Esophagus muscularis mucosa (tissue), 4 donors: ENCODE measurements around the gene SNRPF. TPM values are rescaled to one million over a fixed set of nuclear protein-coding genes. Genes with fewer than 3 reads are reported as not detected.

Experiments used
- DNase-seq: peaks from one replicate; pipeline ENCODE4 v3.0.0-alpha.2; 2017; ENCODE audit errors: extremely low spot score
- H3K27ac ChIP-seq, 4 donors: fragments of 200-600 bp; sonication (generic); replicated peaks in 1 of 4; 1 replicate in 3 of 4; 2 replicates in 1 of 4; pipeline ENCODE4 v1.5.1; 2016 to 2019; ENCODE audit warnings: mild to moderate bottlenecking in 1 of 4
- H3K27me3 ChIP-seq, 4 donors: fragments of 200-600 bp; sonication (generic); one replicate each; pipeline versions ENCODE4 v1.5.1 to v1.6.0; 2016 to 2019
- H3K36me3 ChIP-seq, 4 donors: fragments of 200-600 bp; sonication (generic); one replicate each; pipeline ENCODE4 v1.5.1; 2016 to 2019
- H3K4me1 ChIP-seq, 4 donors: fragments of 200-600 bp; sonication (generic); one replicate each; pipeline ENCODE4 v1.5.1; 2016 to 2019
- H3K4me3 ChIP-seq, 4 donors: fragments of 200-600 bp; sonication (generic); 1 replicate in 2 of 4; 2 replicates in 2 of 4; pipeline ENCODE4 v1.5.1; 2016 to 2019; ENCODE audit warnings: mild to moderate bottlenecking in 4 of 4, moderate library complexity in 1 of 4
- H3K9me3 ChIP-seq, 4 donors: fragments of 200-600 bp; sonication (generic); 1 replicate in 3 of 4; 2 replicates in 1 of 4; pipeline ENCODE4 v1.5.1; 2016 to 2019
- EP300 ChIP-seq: sonication (generic); formaldehyde crosslinking; IDR thresholded peaks from one replicate; pipeline ENCODE4 v1.6.1; 2017; ENCODE audit warnings: antibody characterized with exemption
- POLR2A ChIP-seq: fragments of 450-650 bp; IDR thresholded peaks from one replicate; pipeline ENCODE4 v1.6.1; 2017; ENCODE audit warnings: antibody characterized with exemption, moderate library complexity, mild to moderate bottlenecking, low read depth
- POLR2AphosphoS5 ChIP-seq, 2 donors: sonication (generic); formaldehyde crosslinking; IDR thresholded peaks; one replicate each; pipeline ENCODE4 v1.6.1; 2017; ENCODE audit warnings: antibody characterized with exemption in 2 of 2
- whole genome bisulfite sequencing: methylation state at CpG from one replicate; pipeline ENCODE4 v1.1.5; 2018; 5-methylcytosine and 5-hydroxymethylcytosine counted together
- intact Hi-C: fragments of 100-400 bp; cut with DNase I; formaldehyde crosslinking; loops from one replicate; pipeline ENCODE4 v1.15.1; 2023
- total RNA-seq, 4 donors: library from RNA; depleted of rRNA; stranded (reverse); fragments of >200 nt; gene quantifications; one replicate each; pipeline versions ENCODE4 v1.1.0 to v1.2.1, GENCODE V29; 2016
- TF ChIP-seq, protein P1 (sequence below), 3 experiments: fragments of 200-600 bp in 2 of 3; fragments of 450-650 bp in 1 of 3; sonication (generic) in 2 of 3; IDR thresholded peaks; one replicate each; pipeline ENCODE4 v1.5.1; 2017 to 2019; ENCODE audit warnings: antibody characterized with exemption in 3 of 3, mild to moderate bottlenecking in 2 of 3, moderate library complexity in 1 of 3

Gene SNRPF
- total RNA-seq, 4 donors from 2014 or later = 5.6 to 9.6 (median 6.4) TPM

- H3K4me3 ChIP-seq = no peak overlapping the region
- no peak for DNase-seq
- intact Hi-C loops = no loop called here
- 75% methylated on average over 3 of the region's 3 CpGs for WGBS
- H3K27me3 ChIP-seq = peaks cover 0 to 13% (median 0%) of the 10 kb centered on the region in 4 donors
- no peaks in the 10 kb centered on the region for H3K9me3 ChIP-seq
- H3K27ac ChIP-seq = no peak overlapping the region
- TF ChIP-seq POLR2AphosphoS5 (IDR thresholded peaks at IDR 0.05) = no peak
- no peak for TF ChIP-seq EP300
- TF ChIP-seq POLR2A = no peak
- TF ChIP-seq, protein P1, sequence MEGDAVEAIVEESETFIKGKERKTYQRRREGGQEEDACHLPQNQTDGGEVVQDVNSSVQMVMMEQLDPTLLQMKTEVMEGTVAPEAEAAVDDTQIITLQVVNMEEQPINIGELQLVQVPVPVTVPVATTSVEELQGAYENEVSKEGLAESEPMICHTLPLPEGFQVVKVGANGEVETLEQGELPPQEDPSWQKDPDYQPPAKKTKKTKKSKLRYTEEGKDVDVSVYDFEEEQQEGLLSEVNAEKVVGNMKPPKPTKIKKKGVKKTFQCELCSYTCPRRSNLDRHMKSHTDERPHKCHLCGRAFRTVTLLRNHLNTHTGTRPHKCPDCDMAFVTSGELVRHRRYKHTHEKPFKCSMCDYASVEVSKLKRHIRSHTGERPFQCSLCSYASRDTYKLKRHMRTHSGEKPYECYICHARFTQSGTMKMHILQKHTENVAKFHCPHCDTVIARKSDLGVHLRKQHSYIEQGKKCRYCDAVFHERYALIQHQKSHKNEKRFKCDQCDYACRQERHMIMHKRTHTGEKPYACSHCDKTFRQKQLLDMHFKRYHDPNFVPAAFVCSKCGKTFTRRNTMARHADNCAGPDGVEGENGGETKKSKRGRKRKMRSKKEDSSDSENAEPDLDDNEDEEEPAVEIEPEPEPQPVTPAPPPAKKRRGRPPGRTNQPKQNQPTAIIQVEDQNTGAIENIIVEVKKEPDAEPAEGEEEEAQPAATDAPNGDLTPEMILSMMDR (IDR thresholded peaks at IDR 0.05) = no peak
- H3K4me1 ChIP-seq = no peaks in the 10 kb centered on the region
- H3K36me3 ChIP-seq = no peaks in the 10 kb centered on the region
Observed at GRCh38 chr12:95890958-95891357, 32.2 kb downstream of the SNRPF start.

DNA sequence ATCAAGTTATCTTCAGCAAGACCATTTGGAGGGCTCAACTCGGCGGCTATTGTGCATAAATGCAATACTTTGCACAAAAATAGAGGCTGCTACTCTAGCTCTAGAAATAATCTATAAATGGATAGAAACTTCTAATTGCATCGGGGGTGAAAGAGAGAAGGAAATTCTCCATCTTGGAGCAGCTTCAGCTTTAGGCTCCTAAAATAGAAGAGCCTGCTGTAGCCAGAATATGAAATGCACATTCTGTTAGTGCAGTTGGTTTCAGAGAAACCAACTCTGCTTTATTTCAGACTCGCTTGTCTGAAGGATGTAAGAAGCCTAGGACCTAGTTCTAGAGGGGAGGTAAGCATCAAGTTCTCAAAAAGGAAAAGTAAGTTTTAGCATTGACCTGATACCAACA, 38.1 kb downstream of the SNRPF start:
- H3K9me3 ChIP-seq = no peaks in the 10 kb centered on the region
- no peak for DNase-seq
- no peaks in the 10 kb centered on the region for H3K4me1 ChIP-seq
- no peak overlapping the region for H3K4me3 ChIP-seq
- no peak overlapping the region for H3K27ac ChIP-seq
- no peak for TF ChIP-seq EP300
- TF ChIP-seq POLR2A = no peak
- TF ChIP-seq, protein P1 (IDR thresholded peaks at IDR 0.05) = no peak
- no peak for TF ChIP-seq POLR2AphosphoS5 (IDR thresholded peaks at IDR 0.05)
- peaks cover 0 to 6% (median 0%) of the 10 kb centered on the region in 4 donors for H3K27me3 ChIP-seq
- H3K36me3 ChIP-seq = no peaks in the 10 kb centered on the region
- whole genome bisulfite sequencing = 88% methylated on average over 4 of the region's 4 CpGs
- intact Hi-C loops = no loop called here

GRCh38 chr12:95898081-95898480, 39.3 kb downstream of the SNRPF start:
- no peaks in the 10 kb centered on the region for H3K4me1 ChIP-seq
- TF ChIP-seq, protein P1 (IDR thresholded peaks at IDR 0.05) = no peak
- TF ChIP-seq POLR2A (no peak), EP300 (no peak), POLR2AphosphoS5 (IDR thresholded peaks at IDR 0.05) (no peak)
- DNase-seq = no peak
- 81% methylated on average over 4 of the region's 4 CpGs for WGBS
- peaks cover 0 to 6% (median 0%) of the 10 kb centered on the region in 4 donors for H3K27me3 ChIP-seq
- H3K36me3 ChIP-seq = no peaks in the 10 kb centered on the region
- no peak overlapping the region for H3K27ac ChIP-seq
- H3K9me3 ChIP-seq = peaks cover 0 to 7% (median 0%) of the 10 kb centered on the region in 4 donors
- intact Hi-C loops = no loop called here
- no peak overlapping the region for H3K4me3 ChIP-seq

DNA sequence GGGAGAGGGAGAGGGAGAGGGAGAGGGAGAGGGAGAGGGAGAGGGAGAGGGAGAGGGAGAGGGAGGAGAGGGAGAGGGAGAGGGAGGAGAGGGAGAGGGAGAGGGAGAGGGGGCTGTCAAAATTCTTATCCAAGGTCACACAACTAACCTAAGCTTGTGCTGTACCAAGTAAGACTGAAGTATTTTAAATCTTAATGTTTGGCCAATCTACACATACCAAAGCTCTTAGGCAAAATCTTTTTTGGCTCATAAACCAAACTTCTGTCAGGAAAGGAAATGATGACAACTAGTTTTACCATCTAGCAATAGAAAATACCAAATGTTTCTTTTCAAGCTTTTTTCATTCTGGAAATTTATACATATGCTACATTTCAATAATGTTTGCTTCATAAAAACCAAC, 49.8 kb downstream of the SNRPF start:
- Histone ChIP-seq H3K27ac (no peak overlapping the region), H3K4me1 (no peaks in the 10 kb centered on the region), H3K36me3 (no peaks in the 10 kb centered on the region), H3K4me3 (no peak overlapping the region), H3K9me3 (no peaks in the 10 kb centered on the region), H3K27me3 (no peaks in the 10 kb centered on the region)
- intact Hi-C loops = no loop called here
- no peak for DNase-seq
- TF ChIP-seq POLR2AphosphoS5 (IDR thresholded peaks at IDR 0.05) (no peak), POLR2A (no peak), EP300 (no peak)
- TF ChIP-seq, protein P1 (IDR thresholded peaks at IDR 0.05) = no peak

GRCh38 chr12:95909871-95910270, 51.1 kb downstream of the SNRPF start:
- WGBS = 93% methylated on average over 3 of the region's 3 CpGs
- no peaks in the 10 kb centered on the region for H3K9me3 ChIP-seq
- no peaks in the 10 kb centered on the region for H3K27me3 ChIP-seq
- no peak for DNase-seq
- TF ChIP-seq POLR2AphosphoS5 (IDR thresholded peaks at IDR 0.05) (no peak), POLR2A (no peak), EP300 (no peak)
- TF ChIP-seq, protein P1 (IDR thresholded peaks at IDR 0.05) = no peak
- H3K4me3 ChIP-seq = no peak overlapping the region
- H3K27ac ChIP-seq = no peak overlapping the region
- H3K36me3 ChIP-seq = no peaks in the 10 kb centered on the region
- intact Hi-C loops = no loop called here
- H3K4me1 ChIP-seq = no peaks in the 10 kb centered on the region
